ENCODE measurements around the gene RAVER1. TPM values are rescaled to one million over a fixed set of nuclear protein-coding genes. Genes with fewer than 3 reads are reported as not detected.
A peak's percentile ranks its signal among the peaks of the same experiment; 100 is the strongest.

RAVER1 gene
- total and polyA plus RNA-seq, 9 of the 15 experiments (the other 6 are each of a cell fraction or from before 2014, with no cell fraction given) = 0.06 to 113 (median 7.0) TPM

DNA sequence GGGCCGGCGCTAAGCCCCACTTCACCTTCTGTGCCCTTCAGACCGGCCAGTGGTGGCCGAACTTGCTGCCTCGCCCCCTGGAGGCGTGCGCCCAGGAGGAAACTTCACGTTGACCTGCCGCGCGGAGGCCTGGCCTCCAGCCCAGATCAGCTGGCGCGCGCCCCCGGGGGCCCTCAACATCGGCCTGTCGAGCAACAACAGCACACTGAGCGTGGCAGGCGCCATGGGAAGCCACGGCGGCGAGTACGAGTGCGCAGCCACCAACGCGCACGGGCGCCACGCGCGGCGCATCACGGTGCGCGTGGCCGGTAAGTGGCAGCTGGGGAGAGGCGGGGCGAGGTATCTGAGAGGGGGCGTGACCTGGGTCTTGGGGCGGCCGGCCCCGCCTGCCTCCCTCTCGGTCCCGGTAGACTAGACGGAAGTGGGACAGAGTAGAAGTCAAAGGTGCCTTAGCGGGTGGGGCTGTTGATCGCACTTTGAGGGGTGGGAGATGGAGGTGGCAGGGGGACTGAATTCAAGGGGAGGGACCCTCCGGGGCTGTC is 38.0 kb downstream of the RAVER1 start:
- in situ Hi-C loops (cut with MboI) = no loop called here
- Histone ChIP-seq H3K27ac (ENCODE audit: extremely low read depth, low read depth, low read length) (no peak overlapping the region), H3K9me3 (replicated peaks; ENCODE audit: control insufficient read depth, insufficient read depth, low read depth, low read length) (peaks cover 2% of the 10 kb centered on the region; the same call in 1 of the 2 replicates), H3K27me3 (ENCODE audit: control insufficient read depth in 2 of 2, insufficient read depth in 2 of 2, low read length in 2 of 2) (no peaks in the 10 kb centered on the region), H3K79me2 (ENCODE audit: control insufficient read depth, insufficient read depth, low read length) (peaks cover 55% of the 10 kb centered on the region), H3K4me1 (replicated peaks in 1 of 2; ENCODE audit: control insufficient read depth in 2 of 2, insufficient read depth in 2 of 2, low read length in 2 of 2) (peaks cover 21 to 74% of the 10 kb centered on the region in 2 experiments; a peak in 4 of 5 replicates), H3K4me3 (no peak overlapping the region), H3K36me3 (ENCODE audit: control insufficient read depth, insufficient read depth, low read length) (peaks cover 40% of the 10 kb centered on the region; the same call in 2 of the 3 replicates), H3K4me2 (ENCODE audit: insufficient read depth, low read length) (no peak overlapping the region), H3K9ac (ENCODE audit: insufficient read depth in 1 of 2, low read depth in 2 of 2, low read length in 2 of 2) (peak overlapping the region in 1 of 2 experiments; percentile 2; a peak in 1 of 4 replicates), H3K9me1 (ENCODE audit: control insufficient read depth, insufficient read depth, low read length) (no peaks in the 10 kb centered on the region), H2AFZ (ENCODE audit: low read depth, low read length) (no peak overlapping the region), H4K20me1 (replicated peaks; ENCODE audit: control insufficient read depth, insufficient read depth, low read length) (no peaks in the 10 kb centered on the region; the same call in 1 of the 2 replicates)
- POLR2A ChIA-PET = interaction anchor here (0.7 to 0.8 kb wide), 2 partner anchors 10 to 106 kb away, joined by 3 to 4 read pairs; no protein-coding TSS in a partner anchor
- CTCF ChIA-PET (ENCODE audit: low intra/inter-chr PET ratio) = no interaction called here
- DNase-seq (ENCODE audit: extremely low read depth in 1 of 4, low spot score in 3 of 4) (peak in 2 of 4 experiments; percentile 39 to 42), FAIRE-seq (no peak), ATAC-seq (no peak)
- 96% methylated on average over 20 of the region's 48 CpGs for WGBS (ENCODE audit: insufficient coverage, low coverage, missing lambda C conversion rate)
- intact Hi-C loops (cut with micrococcal nuclease) = no loop called here
- BruUV-seq (replicated peaks) = no TSS peak
- TF ChIP-seq NFIC (IDR thresholded peaks at IDR 0.05) = peak; percentile 40; the same call in 1 of the 2 replicates
- TF ChIP-seq GATAD2B (IDR thresholded peaks at IDR 0.05; ENCODE audit: borderline replicate concordance) = no peak
- TF ChIP-seq ZNF778 (CRISPR knock-in tag; IDR thresholded peaks at IDR 0.05) = no peak
- TF ChIP-seq, protein P1, sequence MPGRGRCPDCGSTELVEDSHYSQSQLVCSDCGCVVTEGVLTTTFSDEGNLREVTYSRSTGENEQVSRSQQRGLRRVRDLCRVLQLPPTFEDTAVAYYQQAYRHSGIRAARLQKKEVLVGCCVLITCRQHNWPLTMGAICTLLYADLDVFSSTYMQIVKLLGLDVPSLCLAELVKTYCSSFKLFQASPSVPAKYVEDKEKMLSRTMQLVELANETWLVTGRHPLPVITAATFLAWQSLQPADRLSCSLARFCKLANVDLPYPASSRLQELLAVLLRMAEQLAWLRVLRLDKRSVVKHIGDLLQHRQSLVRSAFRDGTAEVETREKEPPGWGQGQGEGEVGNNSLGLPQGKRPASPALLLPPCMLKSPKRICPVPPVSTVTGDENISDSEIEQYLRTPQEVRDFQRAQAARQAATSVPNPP (IDR thresholded peaks at IDR 0.05; ENCODE audit: borderline replicate concordance, insufficient read depth, insufficient read length) = no peak
- TF ChIP-seq, protein P2, sequence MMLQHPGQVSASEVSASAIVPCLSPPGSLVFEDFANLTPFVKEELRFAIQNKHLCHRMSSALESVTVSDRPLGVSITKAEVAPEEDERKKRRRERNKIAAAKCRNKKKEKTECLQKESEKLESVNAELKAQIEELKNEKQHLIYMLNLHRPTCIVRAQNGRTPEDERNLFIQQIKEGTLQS (IDR thresholded peaks at IDR 0.05) = 0 out of 2 replicates have a peak, but pooled peaks have one; percentile 22
- TF ChIP-seq, protein P2 (CRISPR knock-in tag; conservative IDR thresholded peaks at IDR 0.05) = no peak
- TF ChIP-seq, protein P3, sequence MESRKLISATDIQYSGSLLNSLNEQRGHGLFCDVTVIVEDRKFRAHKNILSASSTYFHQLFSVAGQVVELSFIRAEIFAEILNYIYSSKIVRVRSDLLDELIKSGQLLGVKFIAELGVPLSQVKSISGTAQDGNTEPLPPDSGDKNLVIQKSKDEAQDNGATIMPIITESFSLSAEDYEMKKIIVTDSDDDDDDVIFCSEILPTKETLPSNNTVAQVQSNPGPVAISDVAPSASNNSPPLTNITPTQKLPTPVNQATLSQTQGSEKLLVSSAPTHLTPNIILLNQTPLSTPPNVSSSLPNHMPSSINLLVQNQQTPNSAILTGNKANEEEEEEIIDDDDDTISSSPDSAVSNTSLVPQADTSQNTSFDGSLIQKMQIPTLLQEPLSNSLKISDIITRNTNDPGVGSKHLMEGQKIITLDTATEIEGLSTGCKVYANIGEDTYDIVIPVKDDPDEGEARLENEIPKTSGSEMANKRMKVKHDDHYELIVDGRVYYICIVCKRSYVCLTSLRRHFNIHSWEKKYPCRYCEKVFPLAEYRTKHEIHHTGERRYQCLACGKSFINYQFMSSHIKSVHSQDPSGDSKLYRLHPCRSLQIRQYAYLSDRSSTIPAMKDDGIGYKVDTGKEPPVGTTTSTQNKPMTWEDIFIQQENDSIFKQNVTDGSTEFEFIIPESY (CRISPR knock-in tag; IDR thresholded peaks at IDR 0.05) = peak; percentile 100
- 0 out of 2 replicates have a peak, but pooled peaks have one; percentile 11 for TF ChIP-seq POLR2A (conservative IDR thresholded peaks at IDR 0.05)
- peak; percentile 61 for TF ChIP-seq RBFOX2 (IDR thresholded peaks at IDR 0.05; ENCODE audit: low read depth, low read length)
- TF ChIP-seq RBM22 (IDR thresholded peaks at IDR 0.05; ENCODE audit: low read depth, low read length, poor library complexity, severe bottlenecking) = peak; percentile 67
- TF ChIP-seq POLR2G (IDR thresholded peaks at IDR 0.05; ENCODE audit: low read depth, low read length) = peak; percentile 72

Measured in K562 (cell line).